K562 (cell line): ENCODE results near the gene ZC3H10. TPM values are rescaled to one million over a fixed set of nuclear protein-coding genes. Genes with fewer than 3 reads are reported as not detected.

Source experiments
- ETV6 ChIP-seq, 3 experiments: fragments of 150-350 bp in 1 of 3; sonication (generic) in 1 of 3; formaldehyde crosslinking in 1 of 3; IDR thresholded peaks; 2 replicates each; pipeline versions ENCODE4 v1.6.1 to v1.8.0; 2014 to 2022; ENCODE audit warnings: borderline replicate concordance in 2 of 3, low read depth in 2 of 3, antibody characterized with exemption in 1 of 3, low read length in 1 of 3, mild to moderate bottlenecking in 1 of 3, missing genetic modification reagents in 1 of 3
- FOXA3 ChIP-seq, 2 experiments: fragments of 450-650 bp in 1 of 2; sonication (generic) in 1 of 2; formaldehyde crosslinking; IDR thresholded peaks in 1 of 2; conservative IDR thresholded peaks in 1 of 2; 2 replicates each; pipeline versions ENCODE4 v1.4.0 to v1.8.0; 2020 to 2022; ENCODE audit warnings: mild to moderate bottlenecking in 2 of 2, missing genetic modification reagents in 1 of 2
- FOXP1 ChIP-seq: sonication (generic); formaldehyde crosslinking; IDR thresholded peaks from 2 replicates; pipeline ENCODE4 v1.8.0; 2022; ENCODE audit warnings: mild to moderate bottlenecking, missing genetic modification reagents
- GTF2B ChIP-seq: IDR thresholded peaks from 2 replicates; pipeline ENCODE4 v1.6.1; 2011; ENCODE audit not compliant: insufficient read length; ENCODE audit errors: extremely low read depth
- IRF9 ChIP-seq: fragments of 450-650 bp; IDR thresholded peaks from 2 replicates; pipeline ENCODE4 v1.6.1; 2016; ENCODE audit warnings: missing biosample characterization, missing genetic modification characterization
- KHSRP ChIP-seq: fragments of 450-650 bp; IDR thresholded peaks from 2 replicates; pipeline ENCODE4 v1.6.1; 2017
- MLX ChIP-seq, 2 experiments: fragments of 450-650 bp in 1 of 2; sonication (generic) in 1 of 2; formaldehyde crosslinking; conservative IDR thresholded peaks; 2 replicates each; pipeline versions ENCODE4 v1.4.0 to v1.8.1; 2020 to 2022; ENCODE audit warnings: mild to moderate bottlenecking in 1 of 2, missing genetic modification reagents in 1 of 2
- NR4A1 ChIP-seq, 2 experiments: fragments of 250-450 bp in 1 of 2; fragments of 450-650 bp in 1 of 2; sonication (Bioruptor Pico) in 1 of 2; IDR thresholded peaks; 2 replicates each; pipeline versions ENCODE4 v1.4.0 to v1.6.1; 2016 to 2020; ENCODE audit warnings: mild to moderate bottlenecking in 2 of 2, missing compliant biosample characterization in 1 of 2, missing genetic modification characterization in 1 of 2, moderate library complexity in 1 of 2
- REST ChIP-seq, 2 experiments: fragments of 450-650 bp; formaldehyde crosslinking in 1 of 2; IDR thresholded peaks; 2 replicates each; pipeline versions ENCODE4 v1.4.0 to v1.6.1; 2014 to 2020; ENCODE audit warnings: mild to moderate bottlenecking in 2 of 2, borderline replicate concordance in 1 of 2, low read depth in 1 of 2
- TBP ChIP-seq: optimal IDR thresholded peaks from 2 replicates; pipeline ENCODE3; 2011; ENCODE audit warnings: low read depth, low read length, improper control_type of control experiment
- YY1 ChIP-seq, 3 experiments: IDR thresholded peaks; 2 replicates each; pipeline ENCODE4 v1.6.1; 2011; ENCODE audit warnings: low read length in 2 of 3, mild to moderate bottlenecking in 2 of 3, moderate library complexity in 2 of 3, borderline replicate concordance in 1 of 3, control low read depth in 1 of 3, low read depth in 1 of 3; ENCODE audit not compliant: insufficient read depth in 3 of 3, insufficient replicate concordance in 2 of 3, control insufficient read depth in 1 of 3, insufficient read length in 1 of 3; ENCODE audit errors: extremely low read depth in 1 of 3
- ZFP36 ChIP-seq: fragments of 150-350 bp; IDR thresholded peaks from 2 replicates; pipeline ENCODE4 v1.6.1; 2018; ENCODE audit warnings: low read length, low read depth; ENCODE audit not compliant: partially characterized antibody
- ZKSCAN1 ChIP-seq: fragments of 150-350 bp; IDR thresholded peaks from 2 replicates; pipeline ENCODE4 v1.6.1; 2016; ENCODE audit warnings: low read depth, low read length
- polyA plus RNA-seq, 8 experiments: library from polyadenylated mRNA; depleted of rRNA in 4 of 8; stranded (reverse) in 5 of 8; unstranded in 3 of 8; fragments of >200 nt; fragmentation: Nextera tagmentation in 2 of 8; fragmentation: Illumina TruSeq in 1 of 8; extraction: Ambion mirVana in 2 of 8; extraction: Trizol in 1 of 8; gene quantifications; 2 replicates each; pipeline versions ENCODE4 v1.2.1 to v1.2.3, GENCODE V29; 2011 to 2014; ENCODE audit warnings: inconsistent platforms in 1 of 8, missing spikeins in 1 of 8
- total RNA-seq, 7 experiments: library from RNA; depleted of rRNA in 6 of 7; stranded (reverse); fragments of >200 nt in 6 of 7; fragmentation: Illumina TruSeq in 2 of 7; extraction: Trizol in 2 of 7; gene quantifications; 2 replicates each; pipeline versions ENCODE4 v1.2.1 to v1.2.3, GENCODE V29; 2011 to 2021; ENCODE audit warnings: low replicate concordance in 1 of 7

The ZC3H10 gene
- total and polyA plus RNA-seq, 9 of the 15 experiments (the other 6 are each of a cell fraction or from before 2014, with no cell fraction given) = 0.31 to 4.1 (median 1.6) TPM

GRCh38 chr12:56129206-56129941, 11.3 kb downstream of the ZC3H10 start (continued):
- TF ChIP-seq REST (IDR thresholded peaks at IDR 0.05; ENCODE audit: borderline replicate concordance) = no peak
- TF ChIP-seq REST (CRISPR knock-in tag; IDR thresholded peaks at IDR 0.05; ENCODE audit: low read depth) = 0 out of 2 replicates have a peak, but pooled peaks have one; percentile 49
- no peak for TF ChIP-seq KHSRP
- 0 out of 4 replicates have a peak, but pooled peaks of 1 of the 2 experiments have one; percentile 22 for TF ChIP-seq ETV6 (IDR thresholded peaks at IDR 0.05; ENCODE audit: borderline replicate concordance in 1 of 2, low read depth in 2 of 2, low read length in 1 of 2)
- no peak for TF ChIP-seq ETV6 (CRISPR knock-in tag; IDR thresholded peaks at IDR 0.05; ENCODE audit: borderline replicate concordance)
- TF ChIP-seq ZFP36 = no peak
- no peak for TF ChIP-seq MLX (CRISPR knock-in tag; conservative IDR thresholded peaks at IDR 0.05)
- TF ChIP-seq ZKSCAN1 = no peak
- no peak for TF ChIP-seq IRF9 (tag)
- TF ChIP-seq TBP = peak; percentile 59
- TF ChIP-seq NR4A1 (CRISPR knock-in tag; IDR thresholded peaks at IDR 0.05) = no peak
- no peak for TF ChIP-seq NR4A1 (tag; IDR thresholded peaks at IDR 0.05)
- TF ChIP-seq YY1 (IDR thresholded peaks at IDR 0.05; ENCODE audit: borderline replicate concordance in 1 of 3, control insufficient read depth in 1 of 3, extremely low read depth in 1 of 3, insufficient read depth in 3 of 3, insufficient read length in 1 of 3, insufficient replicate concordance in 2 of 3, low read depth in 1 of 3, low read length in 2 of 3) = peak in 2 of 3 experiments; percentile 12 to 38
- TF ChIP-seq FOXP1 (CRISPR knock-in tag) = peak; percentile 18; the same call in 1 of the 2 replicates
- no peak for TF ChIP-seq GTF2B
- TF ChIP-seq FOXA3 (CRISPR knock-in tag; conservative IDR thresholded peaks at IDR 0.05 in 1 of 2, IDR thresholded peaks at IDR 0.05 in 1 of 2) = no peak
